SKM-1 (cell line): Measurements from ENCODE around the gene ABTB1.

Experiments used
- DNase-seq: peaks from one replicate; lab custom pipeline; 2025; ENCODE audit not compliant: unreplicated experiment; lab: John Stamatoyannopoulos, UW

Gene ABTB1

DNA sequence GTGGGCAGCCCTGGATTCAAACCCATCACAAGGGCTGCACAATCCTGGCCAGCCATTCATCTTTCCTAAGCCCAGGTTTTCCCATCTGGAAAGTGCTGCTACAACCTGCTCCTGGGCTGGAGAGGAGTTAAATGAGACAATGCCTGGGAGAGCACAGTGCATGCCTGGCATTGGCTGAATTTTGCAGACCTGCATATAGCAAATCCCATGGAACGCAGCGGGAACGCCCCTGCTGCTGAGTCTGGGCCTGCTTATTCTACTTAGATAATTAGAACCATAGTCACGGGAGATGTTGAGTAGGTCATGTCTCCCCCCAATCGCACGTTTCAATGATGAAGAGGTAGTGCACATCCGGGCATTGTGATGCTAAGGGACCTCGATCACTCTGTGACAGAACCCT, 46.6 kb downstream of the ABTB1 start:
- no peak for DNase-seq

DNA sequence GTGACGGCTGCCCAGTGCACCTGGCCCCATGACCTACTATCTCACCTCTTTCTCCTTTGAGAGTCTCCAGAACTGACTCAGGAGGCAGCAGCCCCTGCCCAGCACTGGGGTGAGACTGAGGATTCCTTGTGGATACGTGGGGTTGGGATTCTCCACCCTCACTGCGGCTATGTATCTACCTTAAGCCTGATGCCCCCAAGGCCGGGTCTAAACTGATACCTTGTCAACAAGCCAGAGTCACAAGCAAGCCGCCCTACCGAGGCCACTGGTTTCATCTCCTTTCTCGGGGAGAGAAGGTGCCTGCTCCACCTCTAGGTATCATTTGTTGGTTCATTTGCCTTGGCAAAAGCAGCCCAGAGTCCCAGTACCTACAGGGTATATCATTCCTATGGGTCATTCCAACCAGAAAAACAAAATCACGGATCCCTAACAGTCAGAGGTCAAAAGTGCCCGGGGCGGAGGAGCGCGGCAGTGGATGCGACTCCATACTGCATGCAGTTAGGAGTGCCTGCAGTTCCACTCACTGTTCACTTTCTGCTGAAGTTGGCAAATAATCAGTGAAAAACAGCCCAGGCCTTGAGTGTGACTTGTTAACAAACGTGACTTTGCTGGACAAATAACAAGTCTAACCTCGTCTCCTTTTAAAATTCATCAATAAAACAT, 47.5 kb downstream of the ABTB1 start:
- DNase-seq: no peak

DNA sequence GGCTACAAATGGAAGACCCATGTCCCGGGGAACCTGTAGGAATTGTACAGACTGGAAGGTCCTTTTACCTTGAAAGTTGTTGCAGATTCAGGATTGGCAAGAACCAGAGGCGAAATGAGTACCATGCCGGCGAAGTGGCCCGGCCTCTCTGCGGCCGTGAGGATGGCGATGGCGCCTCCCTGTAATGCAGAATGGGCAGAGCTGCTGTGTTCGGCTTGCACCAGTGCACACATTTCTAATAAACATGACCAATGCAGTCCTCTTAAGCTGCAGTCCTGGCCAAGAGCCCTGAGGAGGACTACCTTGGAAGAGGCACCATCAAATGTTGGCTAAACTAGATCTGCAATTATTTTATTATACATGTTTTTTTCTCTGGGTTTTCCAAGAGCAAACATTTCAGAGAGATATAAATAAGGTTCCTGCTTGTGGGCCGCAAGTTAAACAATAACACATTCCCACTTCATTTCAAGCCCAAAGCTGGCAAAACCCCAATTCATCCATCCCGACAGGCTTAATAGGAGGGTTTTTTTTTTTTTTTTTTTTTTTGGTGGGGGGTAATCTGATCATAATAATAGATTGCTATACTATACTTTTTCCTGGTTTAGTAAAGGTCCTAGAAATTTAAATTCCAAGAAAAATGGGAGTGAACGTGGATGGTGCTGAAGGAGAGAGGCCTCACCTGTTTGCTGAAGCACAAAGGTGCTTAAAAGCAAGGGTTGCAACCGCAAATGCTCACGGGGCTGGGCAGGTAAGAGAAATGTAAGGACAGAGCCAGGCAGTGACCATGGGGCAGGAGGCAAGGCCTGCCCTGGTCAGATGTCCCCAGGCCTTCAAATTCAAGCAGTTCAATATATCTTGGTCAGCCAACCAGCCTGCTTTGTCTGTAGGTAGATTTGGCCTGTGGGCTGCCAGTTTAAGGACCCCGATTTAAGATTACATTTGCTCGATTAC, 48.5 kb downstream of the ABTB1 start:
- no peak for DNase-seq

DNA sequence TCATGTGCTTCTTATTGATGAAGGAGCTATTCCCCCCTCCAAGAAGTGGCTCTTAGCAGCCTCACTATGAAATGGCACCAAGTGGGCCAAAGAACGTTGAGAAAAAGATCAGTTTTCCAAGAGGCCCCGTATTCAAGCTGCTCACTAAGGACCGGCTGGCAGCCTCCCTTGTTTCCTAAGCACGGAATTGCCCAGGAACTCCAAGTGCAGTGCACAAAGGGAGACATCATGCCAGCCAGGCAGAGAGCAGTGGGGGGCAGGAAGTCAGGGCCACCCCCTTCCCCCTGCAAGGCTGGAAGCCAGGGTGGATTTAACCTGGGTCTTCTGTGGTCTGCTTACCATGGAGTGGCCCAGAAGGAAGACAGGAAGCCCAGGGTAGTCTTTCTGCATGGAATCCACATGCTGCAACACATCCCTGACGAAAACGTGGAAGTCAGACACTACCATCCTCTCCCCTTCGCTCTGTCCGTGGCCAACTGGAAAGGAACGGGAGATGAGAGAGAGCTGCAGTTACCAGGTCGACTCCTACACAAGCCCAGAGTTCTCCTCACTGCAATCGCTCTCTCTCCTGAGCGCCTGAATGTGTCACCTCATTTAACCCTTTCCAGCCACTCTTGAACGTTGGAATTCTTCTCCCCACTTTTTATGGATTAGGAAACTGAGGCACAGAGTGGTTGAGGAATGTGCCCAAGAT, 49.5 kb downstream of the ABTB1 start:
- DNase-seq: no peak

DNA sequence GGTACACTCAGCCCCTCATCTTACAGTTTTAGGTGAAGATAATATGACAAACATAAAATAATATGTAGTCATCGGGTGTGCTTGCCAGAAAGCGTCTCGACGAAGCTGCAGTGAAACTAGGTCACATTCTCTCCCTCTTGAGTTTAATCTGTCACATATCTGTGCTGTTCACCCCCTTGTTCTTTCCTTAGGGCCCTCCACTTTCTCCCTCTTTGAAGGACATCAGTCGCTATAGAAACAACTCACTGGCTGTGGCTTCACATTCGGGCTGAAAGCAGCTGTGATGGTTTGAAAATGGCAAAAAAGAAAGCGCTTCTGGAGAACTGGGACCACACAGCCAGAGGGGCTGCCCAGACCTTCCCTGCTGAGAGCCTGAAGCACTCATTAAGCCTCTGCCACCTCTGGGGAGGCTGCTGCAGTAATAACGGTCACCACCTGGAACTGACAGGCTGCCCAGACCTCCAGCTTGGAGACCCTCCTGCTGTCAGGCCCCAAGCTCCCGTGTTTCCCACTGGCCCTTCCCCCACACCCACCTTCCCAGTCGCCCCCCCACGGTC, 50.3 kb downstream of the ABTB1 start:
- no peak for DNase-seq

DNA sequence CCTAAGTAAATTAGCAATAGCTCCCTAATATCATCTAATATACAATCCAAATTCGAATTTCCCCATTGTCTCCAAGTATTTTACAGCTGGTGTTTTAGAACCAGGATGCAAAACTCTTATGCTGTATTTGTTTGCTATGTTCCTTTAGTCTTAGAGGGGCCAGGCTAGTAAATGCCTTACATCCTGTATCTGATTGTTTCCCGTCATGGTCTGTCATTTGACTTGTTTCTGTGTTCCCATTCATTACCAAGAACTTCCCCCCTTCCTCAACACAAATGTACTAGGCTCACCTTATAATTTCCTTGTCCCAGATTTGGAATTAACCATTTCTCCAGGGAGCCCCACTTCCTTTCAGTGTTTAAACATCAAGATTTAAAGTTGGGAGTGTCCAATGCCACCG, 54.1 kb downstream of the ABTB1 start:
- DNase-seq: no peak

DNA sequence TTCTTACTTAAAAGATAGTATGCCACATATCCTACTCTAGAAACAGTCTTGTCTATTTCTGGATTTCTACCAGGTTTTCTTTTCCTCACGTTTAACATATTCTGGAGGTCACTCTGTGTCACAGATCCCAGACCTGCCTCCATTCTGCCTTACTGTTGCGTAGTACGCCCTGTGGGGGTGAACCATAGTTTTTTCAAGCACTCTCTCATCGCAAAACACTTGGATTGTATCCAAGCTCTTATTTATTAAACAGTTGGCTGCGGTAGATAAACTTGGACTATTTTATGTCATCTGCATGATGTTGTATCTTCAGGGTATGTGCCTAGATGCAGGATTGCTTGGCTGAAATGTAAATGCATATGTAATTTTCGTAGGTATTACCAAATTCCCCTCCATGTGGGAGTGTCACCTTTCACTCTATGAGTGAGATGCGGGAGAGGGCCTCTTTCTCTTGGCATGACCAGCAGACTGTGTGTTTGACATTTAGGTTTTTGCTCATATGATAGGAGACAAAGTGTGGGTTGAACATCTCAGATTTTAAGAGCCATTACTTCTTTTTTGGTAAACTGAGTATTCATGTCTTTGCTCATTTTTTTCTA, 55.8 kb downstream of the ABTB1 start:
- DNase-seq: no peak

DNA sequence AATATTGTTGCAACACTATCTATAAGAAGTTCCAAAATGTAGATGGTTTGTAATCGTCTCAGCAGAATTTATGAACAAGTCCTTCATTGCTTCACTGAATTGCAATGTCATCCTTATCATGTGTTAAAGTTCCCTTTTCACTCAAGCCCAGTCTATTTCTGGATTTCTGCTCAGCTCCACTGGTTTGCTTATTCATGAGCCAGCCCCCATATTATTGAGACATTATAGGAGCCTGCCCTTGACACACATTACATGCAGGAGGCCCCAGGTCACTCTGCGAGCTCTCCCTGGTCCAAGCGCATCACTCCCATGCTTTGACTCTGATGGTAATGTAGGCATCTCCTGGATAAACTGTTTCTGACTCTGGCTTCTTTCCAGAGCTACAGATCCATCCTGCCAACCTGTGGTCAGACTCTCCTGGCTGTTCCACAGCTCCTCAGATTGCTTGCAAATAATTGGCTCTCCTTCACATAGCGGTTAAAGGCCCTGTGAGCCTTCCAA, 56.9 kb downstream of the ABTB1 start:
- DNase-seq: peak; percentile 59

DNA sequence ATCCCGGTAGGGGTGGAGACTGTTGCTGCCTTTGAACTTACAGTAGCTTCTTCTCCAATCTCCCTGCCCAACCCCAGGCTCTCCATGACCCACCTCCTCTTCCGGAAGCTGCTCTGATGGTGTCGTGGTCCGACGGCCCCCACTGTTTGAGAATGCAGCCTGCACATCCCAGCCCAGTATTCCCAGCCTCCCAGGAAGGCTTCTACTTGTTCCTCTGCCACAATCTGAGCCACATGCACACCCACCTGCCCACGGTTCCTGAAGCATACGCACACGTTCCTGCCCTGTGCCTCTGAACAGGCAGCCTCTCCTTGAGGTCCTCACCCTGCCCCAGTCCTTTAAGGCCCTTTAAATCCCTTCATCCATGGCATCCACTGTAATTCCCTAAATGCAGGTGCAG, 57.4 kb downstream of the ABTB1 start:
- DNase-seq: no peak
